T-helper 1 cell treated with Interleukin-12 subunit alpha and Interleukin-12 subunit beta and Interleukin-4 antibody, amounts not matched to agents 30 μg/mL and 1 μg/mL, for 36 hours (primary cell): ENCODE results near the gene CYP2C9.
"Not testable (repeated sequence)": the region's sequence is repeated elsewhere in the genome, so short reads cannot be mapped to it uniquely, and the experiment has no call there.

ENCODE experiments used
- H3K27ac Mint-ChIP-seq: one replicate; pipeline ENCODE4 v1.8.0; 2021; ENCODE audit warnings: mild to moderate bottlenecking, mixed read lengths
- H3K27me3 Mint-ChIP-seq: one replicate; pipeline ENCODE4 v1.8.0; 2021; ENCODE audit warnings: low read depth, mixed read lengths
- H3K36me3 Mint-ChIP-seq: one replicate; pipeline ENCODE4 v1.8.0; 2021; ENCODE audit warnings: low read depth, mixed read lengths
- H3K4me1 Mint-ChIP-seq: one replicate; pipeline ENCODE4 v1.8.0; 2021; ENCODE audit warnings: low read depth, mixed read lengths
- H3K4me3 Mint-ChIP-seq: one replicate; pipeline ENCODE4 v1.8.0; 2021; ENCODE audit warnings: mild to moderate bottlenecking, moderate library complexity, mixed read lengths
- H3K9me3 Mint-ChIP-seq: one replicate; pipeline ENCODE4 v1.8.0; 2021; ENCODE audit warnings: mixed read lengths

CYP2C9 gene

GRCh38 chr10:94938383-94938782 is at the start of gene CYP2C9:
TSS of gene CYP2C9 (plus strand) at chr10:94938658. CDS start at chr10:94938683, 25 bp downstream.
- H3K27ac Mint-ChIP-seq = no peak within 1 kb of the TSS
- H3K4me1 Mint-ChIP-seq = no peaks in the 10 kb centered on the region
- peaks cover 23% of the 10 kb centered on the region for H3K9me3 Mint-ChIP-seq
- no peaks in the 10 kb centered on the region for H3K27me3 Mint-ChIP-seq
- H3K4me3 Mint-ChIP-seq = no peak within 1 kb of the TSS
- no peaks in the 10 kb centered on the region for H3K36me3 Mint-ChIP-seq

GRCh38 chr10:94889123-94889522 is 49.3 kb upstream of the CYP2C9 start:
- Mint-ChIP-seq H3K9me3 (peaks cover 3% of the 10 kb centered on the region), H3K27me3 (no peaks in the 10 kb centered on the region), H3K4me3 (no peak overlapping the region), H3K4me1 (no peaks in the 10 kb centered on the region), H3K27ac (no peak overlapping the region), H3K36me3 (no peaks in the 10 kb centered on the region)

- no peaks in the 10 kb centered on the region for H3K27me3 Mint-ChIP-seq
- H3K36me3 Mint-ChIP-seq = no peaks in the 10 kb centered on the region
- H3K27ac Mint-ChIP-seq = no peak overlapping the region
- H3K4me3 Mint-ChIP-seq = no peak overlapping the region
- H3K4me1 Mint-ChIP-seq = no peaks in the 10 kb centered on the region
- peaks cover 3% of the 10 kb centered on the region for H3K9me3 Mint-ChIP-seq
Observed at GRCh38 chr10:94890264-94891022, 48.0 kb upstream of the CYP2C9 start.

- not testable (repeated sequence) for H3K36me3 Mint-ChIP-seq, H3K9me3 Mint-ChIP-seq, H3K4me3 Mint-ChIP-seq, H3K27me3 Mint-ChIP-seq, H3K27ac Mint-ChIP-seq, H3K4me1 Mint-ChIP-seq
Observed at GRCh38 chr10:94898414-94898813, 40.0 kb upstream of the CYP2C9 start.

GRCh38 chr10:94902080-94902479 is 36.4 kb upstream of the CYP2C9 start:
- Mint-ChIP-seq H3K36me3 (no peaks in the 10 kb centered on the region), H3K4me3 (no peak overlapping the region), H3K9me3 (peaks cover 3% of the 10 kb centered on the region), H3K27me3 (no peaks in the 10 kb centered on the region), H3K27ac (no peak overlapping the region), H3K4me1 (no peaks in the 10 kb centered on the region)

- Mint-ChIP-seq H3K27me3 (no peaks in the 10 kb centered on the region), H3K9me3 (peaks cover 3% of the 10 kb centered on the region), H3K4me3 (no peak overlapping the region), H3K27ac (no peak overlapping the region), H3K4me1 (no peaks in the 10 kb centered on the region), H3K36me3 (no peaks in the 10 kb centered on the region)
Observed at GRCh38 chr10:94902570-94902969, 35.9 kb upstream of the CYP2C9 start.

- H3K9me3 Mint-ChIP-seq, H3K4me1 Mint-ChIP-seq, H3K36me3 Mint-ChIP-seq, H3K27ac Mint-ChIP-seq, H3K27me3 Mint-ChIP-seq, H3K4me3 Mint-ChIP-seq: not testable (repeated sequence)
Observed at GRCh38 chr10:94904506-94905148, 33.8 kb upstream of the CYP2C9 start.

- no peaks in the 10 kb centered on the region for H3K36me3 Mint-ChIP-seq
- H3K4me3 Mint-ChIP-seq = no peak overlapping the region
- peaks cover 6% of the 10 kb centered on the region for H3K9me3 Mint-ChIP-seq
- H3K4me1 Mint-ChIP-seq = no peaks in the 10 kb centered on the region
- H3K27ac Mint-ChIP-seq = no peak overlapping the region
- H3K27me3 Mint-ChIP-seq = no peaks in the 10 kb centered on the region
Observed at GRCh38 chr10:94916423-94916822, 22.0 kb upstream of the CYP2C9 start.

- no peak overlapping the region for H3K27ac Mint-ChIP-seq
- H3K36me3 Mint-ChIP-seq = no peaks in the 10 kb centered on the region
- peaks cover 11% of the 10 kb centered on the region for H3K9me3 Mint-ChIP-seq
- H3K4me3 Mint-ChIP-seq = no peak overlapping the region
- H3K27me3 Mint-ChIP-seq = no peaks in the 10 kb centered on the region
- H3K4me1 Mint-ChIP-seq = no peaks in the 10 kb centered on the region
Observed at GRCh38 chr10:94936721-94937120, 1.7 kb upstream of the CYP2C9 start.

GRCh38 chr10:94943432-94944103 is 5.1 kb downstream of the CYP2C9 start:
- H3K27me3 Mint-ChIP-seq, H3K4me3 Mint-ChIP-seq, H3K27ac Mint-ChIP-seq, H3K4me1 Mint-ChIP-seq, H3K36me3 Mint-ChIP-seq: not testable (repeated sequence)
- peaks cover 30% of the 10 kb centered on the region for H3K9me3 Mint-ChIP-seq

- not testable (repeated sequence) for H3K36me3 Mint-ChIP-seq, H3K27ac Mint-ChIP-seq, H3K4me1 Mint-ChIP-seq, H3K27me3 Mint-ChIP-seq, H3K4me3 Mint-ChIP-seq
- peaks cover 25% of the 10 kb centered on the region for H3K9me3 Mint-ChIP-seq
Observed at GRCh38 chr10:94946181-94946580, 7.7 kb downstream of the CYP2C9 start.

GRCh38 chr10:94963901-94964300 is 25.4 kb downstream of the CYP2C9 start:
- H3K4me1 Mint-ChIP-seq = no peaks in the 10 kb centered on the region
- no peaks in the 10 kb centered on the region for H3K36me3 Mint-ChIP-seq
- H3K27me3 Mint-ChIP-seq = no peaks in the 10 kb centered on the region
- H3K4me3 Mint-ChIP-seq = no peak overlapping the region
- no peak overlapping the region for H3K27ac Mint-ChIP-seq
- no peaks in the 10 kb centered on the region for H3K9me3 Mint-ChIP-seq

- Mint-ChIP-seq H3K27ac (no peak overlapping the region), H3K4me3 (no peak overlapping the region), H3K4me1 (no peaks in the 10 kb centered on the region), H3K27me3 (no peaks in the 10 kb centered on the region), H3K36me3 (no peaks in the 10 kb centered on the region), H3K9me3 (no peaks in the 10 kb centered on the region)
Observed at GRCh38 chr10:94983555-94983954, 45.1 kb downstream of the CYP2C9 start.

GRCh38 chr10:94989192-94989591 is 50.7 kb downstream of the CYP2C9 start:
- Mint-ChIP-seq H3K36me3 (no peaks in the 10 kb centered on the region), H3K4me1 (no peaks in the 10 kb centered on the region), H3K27ac (no peak overlapping the region), H3K9me3 (peaks cover 21% of the 10 kb centered on the region), H3K4me3 (no peak overlapping the region), H3K27me3 (no peaks in the 10 kb centered on the region)

- H3K4me3 Mint-ChIP-seq = no peak overlapping the region
- H3K36me3 Mint-ChIP-seq = no peaks in the 10 kb centered on the region
- H3K27ac Mint-ChIP-seq = no peak overlapping the region
- peaks cover 21% of the 10 kb centered on the region for H3K9me3 Mint-ChIP-seq
- H3K27me3 Mint-ChIP-seq = no peaks in the 10 kb centered on the region
- no peaks in the 10 kb centered on the region for H3K4me1 Mint-ChIP-seq
Observed at GRCh38 chr10:94991243-94991888, 52.9 kb downstream of the CYP2C9 start.
